ENCODE data around the gene GADD45B.
A peak's percentile ranks its signal among the peaks of the same experiment; 100 is the strongest.

Gene GADD45B

DNA sequence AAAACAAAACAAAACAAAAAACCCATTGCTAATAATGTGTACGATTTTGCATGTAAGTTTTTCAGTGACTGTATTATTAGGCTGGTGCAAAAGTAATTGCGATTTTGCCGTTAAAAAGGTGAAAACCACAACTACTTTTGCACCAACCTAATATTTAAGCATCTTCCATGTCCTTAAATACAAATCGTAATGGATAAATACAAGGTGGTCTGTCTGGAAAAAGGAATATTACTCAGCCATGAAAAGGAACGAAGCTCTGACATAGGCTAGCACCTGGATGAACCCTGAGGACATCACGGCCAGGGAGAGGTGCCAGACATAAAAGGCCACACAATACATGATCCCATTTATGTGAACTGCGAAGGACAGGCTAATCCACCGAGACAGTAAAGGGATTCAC is 33.2 kb downstream of the GADD45B start:
- peaks cover 40% of the 10 kb centered on the region for H3K4me1 ChIP-seq (ENCODE audit: control insufficient read depth, low read length)
- TF ChIP-seq, protein P1, sequence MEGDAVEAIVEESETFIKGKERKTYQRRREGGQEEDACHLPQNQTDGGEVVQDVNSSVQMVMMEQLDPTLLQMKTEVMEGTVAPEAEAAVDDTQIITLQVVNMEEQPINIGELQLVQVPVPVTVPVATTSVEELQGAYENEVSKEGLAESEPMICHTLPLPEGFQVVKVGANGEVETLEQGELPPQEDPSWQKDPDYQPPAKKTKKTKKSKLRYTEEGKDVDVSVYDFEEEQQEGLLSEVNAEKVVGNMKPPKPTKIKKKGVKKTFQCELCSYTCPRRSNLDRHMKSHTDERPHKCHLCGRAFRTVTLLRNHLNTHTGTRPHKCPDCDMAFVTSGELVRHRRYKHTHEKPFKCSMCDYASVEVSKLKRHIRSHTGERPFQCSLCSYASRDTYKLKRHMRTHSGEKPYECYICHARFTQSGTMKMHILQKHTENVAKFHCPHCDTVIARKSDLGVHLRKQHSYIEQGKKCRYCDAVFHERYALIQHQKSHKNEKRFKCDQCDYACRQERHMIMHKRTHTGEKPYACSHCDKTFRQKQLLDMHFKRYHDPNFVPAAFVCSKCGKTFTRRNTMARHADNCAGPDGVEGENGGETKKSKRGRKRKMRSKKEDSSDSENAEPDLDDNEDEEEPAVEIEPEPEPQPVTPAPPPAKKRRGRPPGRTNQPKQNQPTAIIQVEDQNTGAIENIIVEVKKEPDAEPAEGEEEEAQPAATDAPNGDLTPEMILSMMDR (IDR thresholded peaks at IDR 0.05; ENCODE audit: low read depth, low read length, poor library complexity, severe bottlenecking), result no peak
- TF ChIP-seq EZH2phosphoT487 (IDR thresholded peaks at IDR 0.05; ENCODE audit: borderline replicate concordance, low read length), result no peak

GRCh38 chr19:2511570-2511969 is 35.6 kb downstream of the GADD45B start:
- Histone ChIP-seq H3K9me3 (ENCODE audit: control insufficient read depth, insufficient read depth, low read length) (no peaks in the 10 kb centered on the region), H3K79me2 (ENCODE audit: control insufficient read depth, low read length) (no peaks in the 10 kb centered on the region), H3K9me2 (replicated peaks; ENCODE audit: control insufficient read depth, low read length) (no peaks in the 10 kb centered on the region), H3K4me3 (ENCODE audit: low read length) (no peak overlapping the region), H3K36me3 (ENCODE audit: control insufficient read depth, low read length) (no peaks in the 10 kb centered on the region; the same call in 1 of the 2 replicates), H3K27ac (ENCODE audit: low read depth, low read length) (no peak overlapping the region), H3K4me1 (ENCODE audit: control insufficient read depth, low read length) (peaks cover 38% of the 10 kb centered on the region), H3K27me3 (ENCODE audit: control insufficient read depth, low read length) (no peaks in the 10 kb centered on the region), H3K4me2 (ENCODE audit: low read length) (peak overlapping the region; percentile 40; the same call in 1 of the 2 replicates), H3F3A (ENCODE audit: control insufficient read depth, insufficient read depth) (peaks cover 7% of the 10 kb centered on the region; the same call in 1 of the 2 replicates), H4K20me1 (ENCODE audit: control insufficient read depth, insufficient read depth, low read depth, low read length) (no peaks in the 10 kb centered on the region)
- no peak for TF ChIP-seq EZH2phosphoT487 (IDR thresholded peaks at IDR 0.05; ENCODE audit: borderline replicate concordance, low read length)
- TF ChIP-seq, protein P1 (IDR thresholded peaks at IDR 0.05; ENCODE audit: low read depth, low read length, poor library complexity, severe bottlenecking), result no peak

More for the DNA sequence above, 33.2 kb downstream of the GADD45B start:
- Histone ChIP-seq H3K27me3 (ENCODE audit: control insufficient read depth, low read length) (no peaks in the 10 kb centered on the region), H3F3A (ENCODE audit: control insufficient read depth, insufficient read depth) (peaks cover 7% of the 10 kb centered on the region; the same call in 1 of the 2 replicates), H3K9me2 (replicated peaks; ENCODE audit: control insufficient read depth, low read length) (no peaks in the 10 kb centered on the region), H3K4me3 (ENCODE audit: low read length) (no peak overlapping the region), H3K4me2 (ENCODE audit: low read length) (no peak overlapping the region), H3K27ac (ENCODE audit: low read depth, low read length) (no peak overlapping the region), H3K9me3 (ENCODE audit: control insufficient read depth, insufficient read depth, low read length) (no peaks in the 10 kb centered on the region), H4K20me1 (ENCODE audit: control insufficient read depth, insufficient read depth, low read depth, low read length) (no peaks in the 10 kb centered on the region), H3K36me3 (ENCODE audit: control insufficient read depth, low read length) (no peaks in the 10 kb centered on the region), H3K79me2 (ENCODE audit: control insufficient read depth, low read length) (no peaks in the 10 kb centered on the region)

DNA sequence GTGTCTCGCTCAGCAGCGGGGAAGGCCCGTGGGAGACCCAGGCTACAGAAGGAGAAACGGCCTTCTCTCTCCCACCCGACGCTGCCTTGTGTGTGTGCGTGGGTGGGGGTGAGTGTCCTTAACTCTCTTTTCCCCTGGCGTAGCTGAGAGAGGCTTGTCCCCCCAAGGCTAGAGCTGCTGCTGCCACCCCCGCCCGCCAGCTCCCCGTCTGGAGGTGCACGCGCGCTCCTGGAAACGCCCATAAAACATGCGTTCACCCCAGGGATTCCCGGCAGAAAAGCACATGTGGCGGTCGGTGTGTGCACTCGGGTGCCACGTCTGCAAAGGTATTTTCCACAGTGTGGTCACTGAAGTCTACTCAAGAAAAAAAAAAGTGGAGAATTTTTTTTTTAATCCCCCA is 36.1 kb downstream of the GADD45B start:
- Histone ChIP-seq H3K4me3 (ENCODE audit: low read length) (no peak overlapping the region), H3K4me1 (ENCODE audit: control insufficient read depth, low read length) (peaks cover 36% of the 10 kb centered on the region), H4K20me1 (ENCODE audit: control insufficient read depth, insufficient read depth, low read depth, low read length) (no peaks in the 10 kb centered on the region), H3K27me3 (ENCODE audit: control insufficient read depth, low read length) (no peaks in the 10 kb centered on the region), H3K9me3 (ENCODE audit: control insufficient read depth, insufficient read depth, low read length) (no peaks in the 10 kb centered on the region), H3K27ac (ENCODE audit: low read depth, low read length) (no peak overlapping the region), H3F3A (ENCODE audit: control insufficient read depth, insufficient read depth) (0 out of 2 replicates have a peak, but pooled peaks cover 5% of the 10 kb centered on the region), H3K4me2 (ENCODE audit: low read length) (peak overlapping the region; percentile 40; the same call in 1 of the 2 replicates), H3K36me3 (ENCODE audit: control insufficient read depth, low read length) (no peaks in the 10 kb centered on the region; the same call in 1 of the 2 replicates), H3K79me2 (ENCODE audit: control insufficient read depth, low read length) (no peaks in the 10 kb centered on the region), H3K9me2 (replicated peaks; ENCODE audit: control insufficient read depth, low read length) (no peaks in the 10 kb centered on the region)
- TF ChIP-seq, protein P1 (IDR thresholded peaks at IDR 0.05; ENCODE audit: low read depth, low read length, poor library complexity, severe bottlenecking), result no peak
- TF ChIP-seq EZH2phosphoT487 (IDR thresholded peaks at IDR 0.05; ENCODE audit: borderline replicate concordance, low read length), result no peak
